ENCODE results near the gene RAC3.

Gene RAC3

GRCh38 chr17:82007228-82007494 is 24.3 kb upstream of the RAC3 start:
- H3K36me3 ChIP-seq (ENCODE audit: low read length), result no peaks in the 10 kb centered on the region
- H4K20me1 ChIP-seq (ENCODE audit: low read depth, low read length), result no peaks in the 10 kb centered on the region
- no peak overlapping the region for H3K27ac ChIP-seq (ENCODE audit: low read depth, low read length)
- H2AFZ ChIP-seq (ENCODE audit: low read depth, low read length, severe bottlenecking), result no peak overlapping the region
- no peaks in the 10 kb centered on the region for H3K27me3 ChIP-seq (ENCODE audit: low read length)
- no peaks in the 10 kb centered on the region for H3K9me2 ChIP-seq (replicated peaks; ENCODE audit: insufficient read depth, low read length)
- H3K4me3 ChIP-seq (ENCODE audit: insufficient read depth, low read length, poor library complexity, severe bottlenecking), result no peak overlapping the region
- H3K9me3 ChIP-seq (ENCODE audit: insufficient read depth, low read length), result no peaks in the 10 kb centered on the region
- TF ChIP-seq CTCF (IDR thresholded peaks at IDR 0.05; ENCODE audit: insufficient read depth, low read length, poor library complexity, severe bottlenecking) (no peak), EZH2phosphoT487 (conservative IDR thresholded peaks at IDR 0.05; ENCODE audit: low read length) (no peak)
- no peak overlapping the region for H3K9ac ChIP-seq (ENCODE audit: low read length)
- no peaks in the 10 kb centered on the region for H3F3A ChIP-seq (ENCODE audit: insufficient read depth)
- H3K4me2 ChIP-seq (ENCODE audit: low read depth, low read length, poor library complexity, severe bottlenecking), result no peak overlapping the region
- no peaks in the 10 kb centered on the region for H3K79me2 ChIP-seq (ENCODE audit: insufficient read depth, low read length)

- no peaks in the 10 kb centered on the region for H3K79me2 ChIP-seq (ENCODE audit: insufficient read depth, low read length)
- no peaks in the 10 kb centered on the region for H3F3A ChIP-seq (ENCODE audit: insufficient read depth)
- H3K27ac ChIP-seq (ENCODE audit: low read depth, low read length), result no peak overlapping the region
- no peak overlapping the region for H2AFZ ChIP-seq (ENCODE audit: low read depth, low read length, severe bottlenecking)
- H3K4me2 ChIP-seq (ENCODE audit: low read depth, low read length, poor library complexity, severe bottlenecking), result no peak overlapping the region
- TF ChIP-seq CTCF (IDR thresholded peaks at IDR 0.05; ENCODE audit: insufficient read depth, low read length, poor library complexity, severe bottlenecking) (no peak), EZH2phosphoT487 (conservative IDR thresholded peaks at IDR 0.05; ENCODE audit: low read length) (no peak)
- H3K27me3 ChIP-seq (ENCODE audit: low read length), result no peaks in the 10 kb centered on the region
- no peak overlapping the region for H3K9ac ChIP-seq (ENCODE audit: low read length)
- no peaks in the 10 kb centered on the region for H3K36me3 ChIP-seq (ENCODE audit: low read length)
- H4K20me1 ChIP-seq (ENCODE audit: low read depth, low read length), result no peaks in the 10 kb centered on the region
- no peaks in the 10 kb centered on the region for H3K9me3 ChIP-seq (ENCODE audit: insufficient read depth, low read length)
- H3K9me2 ChIP-seq (replicated peaks; ENCODE audit: insufficient read depth, low read length), result no peaks in the 10 kb centered on the region
- no peak overlapping the region for H3K4me3 ChIP-seq (ENCODE audit: insufficient read depth, low read length, poor library complexity, severe bottlenecking)
Measured at GRCh38 chr17:82007495-82008257, 23.8 kb upstream of the RAC3 start.

- Histone ChIP-seq H3F3A (ENCODE audit: insufficient read depth) (no peaks in the 10 kb centered on the region), H4K20me1 (ENCODE audit: low read depth, low read length) (no peaks in the 10 kb centered on the region), H3K9ac (ENCODE audit: low read length) (no peak overlapping the region), H3K9me2 (replicated peaks; ENCODE audit: insufficient read depth, low read length) (no peaks in the 10 kb centered on the region), H3K36me3 (ENCODE audit: low read length) (no peaks in the 10 kb centered on the region), H2AFZ (ENCODE audit: low read depth, low read length, severe bottlenecking) (no peak overlapping the region), H3K27ac (ENCODE audit: low read depth, low read length) (no peak overlapping the region), H3K27me3 (ENCODE audit: low read length) (no peaks in the 10 kb centered on the region), H3K4me2 (ENCODE audit: low read depth, low read length, poor library complexity, severe bottlenecking) (no peak overlapping the region), H3K9me3 (ENCODE audit: insufficient read depth, low read length) (no peaks in the 10 kb centered on the region), H3K4me3 (ENCODE audit: insufficient read depth, low read length, poor library complexity, severe bottlenecking) (no peak overlapping the region), H3K79me2 (ENCODE audit: insufficient read depth, low read length) (no peaks in the 10 kb centered on the region)
- TF ChIP-seq CTCF (IDR thresholded peaks at IDR 0.05; ENCODE audit: insufficient read depth, low read length, poor library complexity, severe bottlenecking), result no peak
Measured at GRCh38 chr17:82008258-82008940, 23.1 kb upstream of the RAC3 start.
